HG02885 (cell line): ENCODE measurements around the gene RUNX3.
"Not testable (repeated sequence)": the region's sequence is repeated elsewhere in the genome, so short reads cannot be mapped to it uniquely, and the experiment has no call there.

ENCODE experiments used
- ATAC-seq: cut with Tn5 transposase; IDR thresholded peaks from one replicate; pipeline ENCODE4 v1.9.1; 2021; ENCODE audit warnings: mild to moderate bottlenecking; ENCODE audit not compliant: unreplicated experiment, poor library complexity

RUNX3 gene

DNA sequence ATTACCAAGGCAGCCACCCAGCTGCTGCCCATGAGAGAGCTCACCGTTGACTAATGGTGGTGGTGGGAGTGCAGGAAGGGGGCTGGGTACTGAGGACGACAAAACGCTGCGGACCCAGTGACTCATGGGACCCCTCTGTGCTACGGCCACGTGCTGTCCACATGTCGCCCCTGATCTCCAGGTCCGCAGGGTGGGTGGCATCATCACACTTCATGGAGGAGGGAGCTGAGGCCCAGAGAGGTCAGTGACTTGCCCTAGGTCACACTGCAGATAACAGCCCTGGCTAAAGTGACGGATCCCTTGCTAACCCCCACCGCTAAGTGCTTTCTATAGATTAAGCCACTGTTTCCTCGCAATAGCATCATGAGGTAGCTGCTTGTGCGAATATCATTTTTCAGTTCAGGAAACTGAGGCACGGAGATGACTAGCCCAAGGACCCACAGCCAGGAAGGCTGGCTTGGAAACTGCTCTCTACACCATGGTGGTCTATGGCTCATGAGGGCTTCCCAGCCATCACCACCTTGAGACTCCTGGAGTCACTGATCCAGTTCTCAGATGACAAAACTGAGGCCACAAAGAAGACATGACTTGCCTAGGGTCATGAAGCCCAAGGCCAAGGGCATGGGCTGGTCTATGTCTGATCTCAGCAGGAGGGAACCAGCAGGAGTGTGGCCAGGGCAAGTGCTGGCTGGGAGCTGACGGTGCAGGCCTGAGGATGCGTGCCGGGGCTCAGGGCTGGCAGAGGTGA lies 12.6 kb downstream of the RUNX3 start:
- ATAC-seq = no peak

DNA sequence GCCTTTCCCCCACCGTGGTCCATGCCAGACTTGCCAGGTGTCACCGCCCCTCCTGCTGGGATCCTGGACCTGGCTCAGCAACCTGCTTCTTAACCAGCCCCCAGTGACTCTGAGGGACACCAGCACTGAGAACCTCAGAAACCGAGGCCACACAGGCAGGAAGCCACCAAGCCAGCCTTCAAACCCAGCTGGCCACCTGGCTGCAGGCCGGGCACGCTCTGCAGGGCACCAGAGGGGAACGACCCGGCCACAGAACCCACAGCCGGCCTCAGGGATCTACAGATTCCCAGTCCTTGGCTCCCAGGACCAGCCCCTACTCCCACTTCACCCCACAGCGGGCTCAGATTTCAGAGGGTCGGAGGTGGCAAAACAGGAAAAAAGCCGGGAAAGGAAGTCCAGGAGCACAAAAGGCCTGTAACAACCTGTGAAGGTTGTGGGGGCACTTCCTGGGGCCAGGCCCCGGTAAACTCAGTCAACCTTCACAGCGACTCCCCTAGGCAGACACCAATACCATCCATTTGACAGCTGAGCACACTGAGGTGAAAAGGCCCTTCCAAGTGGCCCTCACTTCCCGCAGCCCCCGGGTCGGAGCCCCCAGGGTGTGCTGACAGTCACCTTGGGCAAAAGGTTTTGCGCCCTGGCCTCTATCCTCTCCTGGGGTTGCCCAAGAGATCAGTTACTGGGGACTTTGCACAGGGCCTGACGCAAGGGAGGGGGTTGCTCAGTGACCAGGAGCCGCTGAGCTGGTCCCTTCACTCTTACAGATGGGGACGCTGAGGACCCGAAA lies 14.1 kb downstream of the RUNX3 start:
- no peak for ATAC-seq

DNA sequence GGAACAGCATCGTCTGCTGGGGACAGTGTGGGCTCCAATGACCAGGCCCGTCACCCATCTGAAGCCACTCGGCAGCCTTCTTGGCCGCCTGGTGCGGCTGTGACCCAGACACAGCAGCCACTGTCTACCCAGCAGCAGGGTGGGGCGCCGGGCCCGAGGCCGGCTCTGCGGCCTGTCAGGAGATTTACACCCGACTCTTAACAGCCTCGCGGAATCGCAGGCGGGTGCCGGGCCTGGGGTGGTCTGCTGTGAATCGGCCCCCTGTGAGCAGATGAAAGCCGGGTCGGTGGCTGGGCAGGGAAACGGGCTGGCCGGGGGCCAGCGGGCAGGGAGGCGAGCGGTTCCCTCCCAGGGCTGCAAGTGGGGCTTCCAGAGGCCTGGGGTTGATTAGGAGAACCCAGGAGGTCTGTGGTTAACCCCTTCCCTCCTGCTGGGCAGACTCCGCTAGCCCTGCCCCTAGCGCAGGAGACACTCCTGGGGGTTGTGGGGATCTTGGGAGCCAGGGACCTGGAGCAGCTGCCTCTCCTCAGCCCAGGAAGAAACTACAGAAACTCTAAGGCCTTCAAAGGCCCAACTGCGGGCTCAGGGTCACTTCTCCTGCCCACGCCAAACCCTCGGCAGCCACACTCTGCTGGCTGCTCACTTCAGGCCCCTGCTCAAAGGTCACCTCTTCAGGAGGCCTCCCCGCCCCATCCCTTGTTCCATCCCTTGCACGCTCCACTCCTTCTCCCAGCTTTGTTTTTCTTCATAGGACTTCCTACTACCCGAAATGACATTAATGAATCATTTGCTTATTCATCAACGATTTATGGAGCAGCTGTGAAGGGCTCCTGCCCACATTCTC lies 15.6 kb downstream of the RUNX3 start:
- ATAC-seq = no peak

DNA sequence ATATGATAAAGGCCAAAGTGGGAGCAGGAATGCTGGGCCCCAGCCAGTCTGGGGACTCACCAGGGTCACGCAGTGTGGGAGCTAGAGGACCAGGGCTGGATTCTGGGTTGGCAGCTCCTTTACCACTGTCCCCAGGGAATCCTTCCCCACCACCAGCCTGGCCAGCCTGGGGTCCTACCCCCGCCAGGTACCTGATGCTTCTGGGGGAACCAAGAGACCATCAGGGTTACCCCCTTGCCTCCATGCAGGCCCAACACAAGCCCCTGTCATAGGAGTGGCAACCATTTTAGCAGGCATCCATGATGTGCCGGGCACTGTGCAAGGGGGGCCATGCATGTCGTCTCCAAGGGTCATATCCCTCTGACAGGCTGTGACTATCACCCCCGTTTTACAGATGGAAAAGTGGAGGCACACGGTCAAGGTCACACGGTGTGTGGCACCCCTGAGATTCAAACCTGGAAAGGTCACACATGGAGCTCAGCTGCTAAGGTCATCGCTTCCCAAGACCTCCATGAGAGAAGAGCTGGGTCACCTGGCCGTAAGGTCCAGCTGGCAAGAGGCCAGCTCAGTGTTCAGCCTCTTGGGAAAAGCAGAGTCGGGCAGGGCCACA lies 16.4 kb downstream of the RUNX3 start:
- no peak for ATAC-seq

DNA sequence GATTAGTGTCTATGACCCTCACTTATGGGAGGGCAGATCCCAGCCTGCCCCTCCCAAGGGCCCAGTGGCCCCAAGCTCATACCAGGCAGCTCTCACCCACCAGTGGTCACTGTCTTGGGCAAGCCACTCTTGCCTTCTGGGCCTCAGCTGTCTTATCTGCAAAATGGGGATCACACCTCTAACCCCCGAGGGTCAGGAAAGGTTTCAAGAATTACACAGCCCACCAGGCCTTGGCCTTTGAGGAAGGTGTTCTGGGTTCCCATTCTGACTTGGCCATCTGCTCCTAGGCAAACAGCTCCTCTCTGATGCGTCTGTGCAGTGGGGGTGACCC lies 16.8 kb downstream of the RUNX3 start:
- no peak for ATAC-seq

DNA sequence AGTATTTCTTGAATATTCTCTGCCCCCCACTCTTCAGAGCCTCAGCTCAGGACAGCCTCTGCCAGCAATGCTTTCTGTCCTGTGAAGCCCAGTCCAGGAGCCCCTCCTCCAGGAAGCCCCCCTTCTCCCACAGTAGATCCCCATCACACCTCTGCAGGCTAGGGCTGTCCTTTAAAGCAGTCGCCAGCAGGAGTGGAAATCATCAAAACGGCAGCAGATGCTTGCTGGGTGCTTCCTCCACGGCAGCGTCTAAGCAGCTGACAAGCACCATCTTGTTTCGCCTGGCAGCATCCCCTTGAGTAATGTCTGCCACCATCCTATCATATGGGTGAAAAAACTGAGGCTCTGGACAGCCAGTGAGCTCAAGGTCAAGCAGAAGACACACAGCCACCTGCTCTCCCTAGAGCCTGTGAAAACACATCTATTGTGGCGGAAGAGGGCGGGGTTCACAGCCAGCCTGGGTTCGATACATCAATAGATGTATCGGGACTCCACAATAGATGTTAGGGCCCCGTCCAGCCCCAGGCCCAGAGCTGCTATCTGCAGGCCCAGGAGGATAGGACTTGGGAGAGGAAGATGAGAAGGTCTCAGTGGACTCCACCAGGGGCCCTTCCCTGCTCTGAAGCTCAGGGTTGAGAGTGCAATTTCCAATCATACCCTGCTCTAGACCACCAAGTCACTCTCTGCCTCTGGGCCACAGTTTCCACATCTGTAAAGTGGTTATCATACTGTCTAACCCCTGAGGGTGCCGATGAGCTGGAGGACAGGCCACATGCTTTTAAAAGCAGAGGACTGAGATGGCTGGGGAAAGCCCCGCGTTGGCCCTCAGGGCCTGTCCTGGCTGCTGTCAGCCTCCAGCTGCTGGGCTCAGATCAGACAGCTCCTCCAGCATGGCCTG lies 17.5 kb downstream of the RUNX3 start:
- no peak for ATAC-seq

DNA sequence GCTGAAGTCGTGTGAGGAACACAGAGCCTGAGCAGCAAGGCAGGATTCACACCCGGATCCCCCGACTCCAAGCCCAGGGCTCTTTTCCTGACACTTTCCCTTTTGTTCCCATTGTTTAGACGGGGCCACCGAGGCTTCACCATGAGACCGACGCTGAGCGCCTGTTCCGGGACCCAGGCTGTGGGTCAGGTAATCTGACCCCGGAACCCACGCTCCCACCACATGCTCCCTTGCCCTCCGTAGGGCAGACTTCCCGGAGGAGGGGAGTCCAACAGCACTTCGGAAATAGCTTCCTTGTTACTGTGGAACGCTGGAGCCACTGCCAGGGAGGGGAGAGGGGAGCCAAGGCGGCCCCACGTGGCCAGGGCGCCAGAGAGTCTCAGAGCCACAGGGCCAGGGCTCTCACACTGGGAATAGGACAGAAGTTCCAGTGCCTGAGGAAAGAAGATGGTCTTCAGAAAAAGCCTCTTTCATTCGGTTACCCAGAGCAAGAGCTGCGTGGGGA lies 18.4 kb downstream of the RUNX3 start:
- ATAC-seq = no peak

DNA sequence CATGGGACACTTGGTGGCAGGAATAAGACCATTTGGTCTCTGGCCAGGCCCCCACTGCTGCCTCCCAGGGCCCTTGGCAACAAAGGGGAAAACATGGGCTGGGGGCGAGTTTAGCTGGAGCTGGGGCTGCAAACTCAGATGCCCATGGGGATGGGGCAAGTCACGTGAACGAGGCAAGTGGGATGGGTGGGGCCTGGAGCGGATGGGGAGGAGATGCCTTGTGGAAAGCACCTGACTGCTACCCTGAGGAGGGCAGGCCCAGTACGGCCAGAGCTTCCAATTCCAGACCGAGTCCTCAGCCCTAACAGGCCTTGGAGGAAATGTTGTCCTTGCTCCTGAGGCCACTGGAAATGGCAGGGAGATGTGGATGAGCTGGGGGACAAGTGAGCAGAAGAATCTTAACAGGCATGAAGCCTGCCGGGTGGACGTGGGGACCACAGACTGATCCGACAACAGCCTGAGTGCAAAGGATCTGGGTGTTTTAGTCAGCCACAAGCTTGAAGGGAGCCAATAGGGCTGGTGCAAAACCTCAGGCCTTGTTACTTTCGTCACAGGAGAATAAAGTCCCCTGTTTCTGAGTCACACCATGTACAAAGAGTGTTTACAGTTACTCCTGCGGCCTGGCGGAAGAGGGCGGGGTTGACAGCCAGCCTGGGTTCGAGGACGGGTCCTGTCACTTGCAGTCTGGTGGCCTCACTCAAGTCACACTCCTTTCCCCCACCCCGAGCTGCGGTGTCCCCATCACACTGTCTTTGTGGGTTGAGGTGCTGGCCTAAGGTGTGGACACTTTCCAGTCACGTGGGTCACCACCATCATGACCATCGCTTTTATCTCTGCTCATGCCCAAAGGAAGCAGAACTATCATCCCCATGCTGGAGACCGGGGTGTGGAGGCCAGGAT lies 19.1 kb downstream of the RUNX3 start:
- ATAC-seq = no peak

DNA sequence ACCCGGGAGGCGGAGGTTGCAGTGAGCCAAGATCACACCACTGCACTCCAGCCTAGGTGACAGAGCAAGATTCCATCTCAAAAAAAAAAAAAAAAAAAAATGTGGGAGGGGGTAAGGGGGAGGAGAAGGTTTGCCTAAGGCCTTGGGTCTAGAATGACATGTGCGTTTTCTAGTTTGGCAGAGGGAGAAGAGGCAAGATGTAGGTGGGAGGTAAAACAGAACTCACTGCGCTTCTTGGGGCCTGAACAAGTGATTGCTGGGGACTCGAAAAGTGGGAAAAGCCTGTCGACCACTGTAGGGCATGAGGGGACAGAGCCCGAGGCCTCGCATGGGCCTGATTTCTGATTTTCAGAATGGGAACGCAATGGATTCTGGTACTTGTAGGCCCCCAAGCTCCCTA lies 19.9 kb downstream of the RUNX3 start:
- ATAC-seq = no peak

DNA sequence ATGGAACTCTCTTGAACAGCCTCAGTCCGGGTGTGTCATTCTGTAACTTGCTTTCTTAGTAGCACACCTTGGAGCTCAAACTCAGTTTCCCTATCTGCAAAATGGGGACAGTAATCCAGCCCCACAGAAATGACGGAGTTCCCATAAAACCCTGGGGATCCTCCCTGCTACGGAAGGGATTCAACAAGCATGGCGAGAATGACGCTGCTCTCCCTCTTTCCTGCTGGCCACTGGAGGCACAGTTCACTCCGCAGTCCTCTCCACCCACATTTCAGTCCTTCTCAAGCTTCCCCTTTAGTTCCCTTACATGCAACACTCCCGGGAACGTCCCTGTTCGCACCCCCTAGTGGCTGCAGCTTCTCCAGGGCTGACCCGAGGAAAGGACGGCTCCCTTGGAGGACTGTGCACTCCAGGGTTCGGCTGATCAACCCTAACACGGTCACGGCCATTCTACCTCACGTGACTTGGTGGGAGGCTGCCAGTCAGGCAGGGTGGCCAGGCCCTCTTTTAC lies 20.6 kb downstream of the RUNX3 start:
- ATAC-seq = no peak

DNA sequence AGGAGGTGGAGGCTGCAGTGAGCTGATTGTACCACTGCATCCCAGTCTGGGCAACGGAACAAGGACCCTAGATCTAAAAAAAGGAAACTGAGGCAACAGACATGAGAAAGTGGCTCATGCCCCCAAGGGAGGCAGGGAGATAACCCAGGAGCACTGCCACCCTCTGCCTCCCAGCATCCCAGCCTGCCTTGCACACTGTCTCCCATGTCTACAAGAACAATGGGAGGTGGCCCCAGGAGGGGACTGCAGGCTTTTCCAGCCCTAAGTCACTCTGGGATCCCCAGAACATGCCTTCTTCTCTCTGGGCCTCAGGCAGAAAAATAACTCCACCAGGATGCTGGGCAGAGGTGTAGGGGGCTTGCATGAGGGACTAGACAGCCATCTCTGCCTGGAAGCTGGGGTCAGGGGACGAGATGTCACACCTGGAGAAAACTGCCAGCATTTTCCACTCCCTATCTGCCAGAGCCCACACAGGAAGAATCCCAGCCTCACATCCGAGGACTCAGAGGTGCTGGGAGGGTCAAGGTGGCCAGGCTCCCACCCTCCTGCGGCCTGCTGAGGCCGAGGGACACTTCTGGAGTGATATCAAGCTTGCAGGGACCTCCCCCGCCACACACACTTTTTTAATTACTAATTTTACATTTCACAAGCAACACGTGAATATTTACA lies 21.4 kb downstream of the RUNX3 start:
- no peak for ATAC-seq

DNA sequence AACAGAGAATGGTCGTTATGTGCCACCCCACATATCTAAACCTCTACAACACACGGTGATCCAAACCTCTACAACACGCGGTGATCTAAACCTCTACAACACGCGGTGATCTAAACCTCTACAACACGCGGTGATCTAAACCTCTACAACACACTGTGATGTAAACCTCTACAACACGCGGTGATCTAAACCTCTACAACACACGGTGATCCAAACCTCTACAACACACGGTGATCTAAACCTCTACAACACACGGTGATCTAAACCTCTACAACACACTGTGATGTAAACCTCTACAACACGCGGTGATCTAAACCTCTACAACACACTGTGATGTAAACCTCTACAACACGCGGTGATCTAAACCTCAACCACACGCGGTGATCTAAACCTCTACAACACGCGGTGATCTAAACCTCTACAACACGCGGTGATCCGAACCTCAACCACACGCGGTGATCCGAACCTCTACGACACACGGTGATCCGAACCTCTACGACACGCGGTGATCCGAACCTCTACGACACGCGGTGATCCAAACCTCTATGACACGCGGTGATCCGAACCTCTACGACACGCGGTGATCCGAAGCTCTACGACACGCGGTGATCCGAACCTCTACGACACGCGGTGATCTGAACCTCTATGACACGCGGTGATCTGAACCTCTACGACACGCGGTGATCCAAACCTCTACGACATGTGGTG lies 22.3 kb downstream of the RUNX3 start:
- not testable (repeated sequence) for ATAC-seq

DNA sequence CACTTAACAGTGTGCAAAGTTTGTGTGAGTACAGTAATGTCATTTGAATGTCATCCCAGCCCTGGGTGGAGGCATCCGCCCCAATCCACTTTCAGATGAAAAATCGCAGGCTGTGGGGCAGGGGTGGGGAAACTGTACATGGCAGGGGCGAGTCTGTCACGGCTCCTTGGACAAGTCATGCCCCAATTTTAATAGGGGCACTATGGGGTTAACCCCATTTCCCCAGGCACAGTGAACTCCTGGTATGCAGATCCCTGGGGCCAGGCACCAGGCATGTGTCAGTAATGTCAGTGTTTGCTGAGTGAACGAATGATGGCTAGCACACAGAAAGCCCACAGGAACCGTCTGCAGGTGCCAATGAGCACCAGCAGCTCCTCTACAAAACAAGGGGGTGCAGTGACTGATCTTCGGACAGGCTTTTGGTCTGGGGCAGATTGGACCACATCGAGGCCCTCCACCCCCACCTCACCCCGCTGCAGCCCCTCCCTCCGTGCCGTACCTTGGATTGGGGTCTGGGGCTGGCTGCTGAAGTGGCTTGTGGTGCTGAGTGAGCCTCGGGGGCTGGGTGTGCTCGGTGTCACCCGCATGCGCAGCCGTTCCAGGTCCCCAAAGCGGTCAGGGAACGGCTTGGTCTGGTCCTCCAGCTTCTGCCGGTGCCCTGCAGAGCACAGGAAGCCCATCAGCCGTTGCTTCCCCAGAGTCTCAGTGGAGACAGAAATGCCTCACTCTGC lies 23.2 kb downstream of the RUNX3 start:
- no peak for ATAC-seq

DNA sequence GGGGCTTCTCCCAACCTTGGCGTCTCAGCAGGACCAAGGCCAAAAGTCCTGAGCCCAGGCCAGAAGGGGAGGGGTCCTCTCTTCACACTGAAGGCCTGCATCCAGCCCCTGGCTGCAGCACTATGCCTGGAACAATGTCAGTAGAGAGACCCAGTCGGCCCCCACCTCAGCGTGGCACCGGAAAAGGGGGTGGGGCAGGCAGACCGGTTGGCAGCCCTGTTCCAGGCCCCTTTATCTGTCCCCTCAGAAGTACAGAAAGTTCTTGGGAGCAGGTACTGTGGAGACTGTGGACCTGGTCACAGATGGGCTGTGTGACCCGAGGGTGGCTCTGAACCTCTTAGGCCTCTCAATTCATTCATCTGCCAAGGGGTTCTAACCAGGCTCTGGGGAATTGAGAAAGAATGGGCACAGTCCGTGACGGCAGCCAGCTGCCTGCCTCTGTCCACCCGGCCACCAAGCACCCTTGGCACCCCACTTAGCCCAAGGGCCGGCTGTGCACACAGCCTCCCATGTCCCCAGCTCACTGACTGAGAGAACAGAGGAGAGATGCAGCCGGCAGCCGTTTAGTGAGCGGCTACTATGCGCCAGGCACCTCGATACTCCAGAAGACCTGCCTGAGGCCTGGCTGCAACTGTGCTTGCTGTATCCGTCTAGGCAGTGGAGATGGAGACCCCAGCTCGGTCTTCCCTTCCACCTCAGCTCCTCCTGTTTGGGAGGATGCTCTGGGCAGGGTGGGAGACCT lies 23.9 kb downstream of the RUNX3 start:
- no peak for ATAC-seq

DNA sequence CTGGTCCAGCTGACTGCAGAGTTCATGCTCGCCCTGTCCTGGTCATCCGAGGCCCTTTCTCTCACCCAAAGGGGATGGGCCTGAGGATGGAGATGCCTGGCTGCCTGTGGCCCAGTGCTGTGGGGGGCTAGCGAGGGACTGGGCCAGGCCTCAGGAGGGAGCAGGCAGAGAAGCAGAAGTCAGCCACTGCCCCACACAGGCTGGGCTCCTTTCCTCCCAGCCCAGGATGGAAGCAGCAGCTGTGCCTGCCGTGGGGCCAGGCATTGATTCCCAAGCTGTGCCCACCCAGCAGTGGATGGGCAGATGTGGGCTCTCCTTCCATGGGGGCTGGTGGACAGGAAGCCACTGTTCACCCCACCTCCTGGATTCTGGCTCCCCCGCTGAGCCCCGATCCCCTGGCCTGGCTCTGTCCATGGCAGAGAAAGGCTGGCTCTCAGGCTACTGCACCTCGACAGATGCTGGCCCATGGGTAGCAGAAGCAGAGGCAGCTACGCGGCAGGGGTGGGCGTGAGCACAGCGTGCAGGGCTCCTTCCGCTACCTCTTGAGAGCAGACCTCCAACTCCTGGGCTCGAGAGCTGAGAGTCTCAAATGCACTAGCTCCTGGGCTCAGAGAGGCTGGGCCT lies 24.6 kb downstream of the RUNX3 start:
- ATAC-seq = no peak
